HG02970 (cell line): ENCODE data around the gene TYW1.
"Not testable (repeated sequence)": the region's sequence is repeated elsewhere in the genome, so short reads cannot be mapped to it uniquely, and the experiment has no call there.

Source experiments
- ATAC-seq: cut with Tn5 transposase; IDR thresholded peaks from one replicate; pipeline ENCODE4 v1.9.1; 2021; ENCODE audit warnings: mild to moderate bottlenecking, moderate library complexity, moderate number of reproducible peaks; ENCODE audit not compliant: unreplicated experiment, low FRiP score

The TYW1 gene

DNA sequence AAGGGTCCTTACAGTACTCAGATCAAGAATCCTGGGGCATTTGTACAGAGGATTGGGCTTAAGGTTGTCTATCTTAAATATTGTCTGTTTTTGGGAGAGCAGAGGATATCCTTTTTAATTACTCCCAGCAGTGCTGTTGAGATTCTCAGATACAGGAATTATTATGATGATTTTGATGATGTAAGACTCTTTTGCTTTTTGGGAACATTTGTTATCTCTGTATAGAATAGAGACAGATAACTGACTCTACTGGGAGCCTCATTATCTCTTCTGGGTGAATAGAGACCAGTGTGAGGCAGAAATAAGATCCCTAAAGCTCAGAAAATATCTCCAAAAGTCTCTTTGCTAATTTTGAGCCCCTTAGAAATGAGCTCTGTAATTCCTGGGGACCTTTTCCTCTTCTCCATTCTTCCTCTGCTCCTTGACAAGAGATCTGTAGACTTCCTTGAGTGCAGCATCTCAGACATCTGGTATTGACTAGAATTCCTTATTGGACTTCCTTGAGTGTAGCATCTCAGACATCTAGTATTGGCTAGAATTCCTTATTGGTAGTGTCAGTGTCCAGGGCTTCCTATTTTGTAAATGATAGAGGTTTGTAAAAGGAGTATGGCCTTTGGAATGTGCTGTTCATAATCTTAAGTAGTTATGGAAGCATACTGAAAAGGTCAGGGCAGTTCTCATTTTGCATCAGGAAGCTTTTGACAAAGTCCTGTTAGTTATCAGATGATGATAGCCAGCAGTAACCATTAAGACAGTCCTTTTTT, 118.0 kb downstream of the TYW1 start:
- not testable (repeated sequence) for ATAC-seq

DNA sequence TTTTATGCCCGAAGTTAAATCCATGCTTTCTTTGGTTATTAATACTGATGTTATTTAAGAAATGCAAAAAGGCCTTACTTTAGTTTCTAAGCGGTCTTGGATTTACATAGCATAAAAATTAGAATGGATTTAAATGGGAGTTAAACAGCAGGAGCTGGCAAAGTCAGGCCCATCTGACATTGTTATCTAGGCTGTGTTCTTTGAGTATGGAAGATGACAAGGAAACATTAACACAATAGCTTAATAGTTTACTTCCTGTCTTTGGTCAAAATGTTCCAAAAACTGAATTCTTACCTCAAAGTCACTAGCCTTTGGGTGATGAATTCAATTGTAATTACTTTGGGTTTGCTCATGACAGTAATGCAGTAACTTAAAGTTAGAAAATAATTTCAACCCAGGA, 123.9 kb downstream of the TYW1 start:
- not testable (repeated sequence) for ATAC-seq

DNA sequence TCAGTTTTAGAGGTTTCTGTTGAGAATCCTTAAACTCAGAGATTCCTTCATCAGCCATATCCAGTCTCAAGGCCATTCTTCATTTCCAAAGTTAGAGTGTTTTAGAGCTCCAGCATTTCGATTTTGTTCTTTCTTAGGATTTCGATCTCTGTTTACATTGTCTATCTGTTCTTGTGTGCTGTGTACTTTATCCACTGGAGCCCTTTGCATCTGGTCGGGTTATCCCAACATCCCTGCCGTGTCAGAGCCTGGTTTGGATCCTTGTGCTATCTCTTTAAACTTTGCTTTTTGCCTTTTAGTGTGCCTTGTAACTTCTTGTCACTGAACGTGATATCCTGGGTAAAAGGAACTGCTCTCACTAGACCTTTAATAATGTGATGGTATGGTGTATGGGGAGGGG, 131.6 kb downstream of the TYW1 start:
- not testable (repeated sequence) for ATAC-seq

DNA sequence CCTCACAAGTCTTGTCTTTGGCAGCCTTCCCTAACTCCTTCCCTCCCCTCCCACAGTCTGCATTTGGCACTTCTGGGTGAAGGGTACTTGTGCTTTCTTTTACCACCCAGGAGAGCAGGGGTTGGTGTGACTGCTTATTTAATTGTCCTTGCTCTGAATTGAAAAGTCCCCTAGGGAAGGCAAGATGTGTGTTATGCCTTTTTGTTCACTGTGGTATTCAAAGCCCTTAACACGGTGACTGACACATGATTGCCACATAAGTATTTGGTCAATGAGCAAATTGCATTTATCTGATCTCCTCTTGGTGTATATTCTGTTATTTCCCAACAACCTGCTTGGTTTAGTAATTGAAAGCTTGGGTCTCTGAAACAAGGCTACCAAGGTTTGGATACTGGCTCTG, 134.1 kb downstream of the TYW1 start:
- not testable (repeated sequence) for ATAC-seq

DNA sequence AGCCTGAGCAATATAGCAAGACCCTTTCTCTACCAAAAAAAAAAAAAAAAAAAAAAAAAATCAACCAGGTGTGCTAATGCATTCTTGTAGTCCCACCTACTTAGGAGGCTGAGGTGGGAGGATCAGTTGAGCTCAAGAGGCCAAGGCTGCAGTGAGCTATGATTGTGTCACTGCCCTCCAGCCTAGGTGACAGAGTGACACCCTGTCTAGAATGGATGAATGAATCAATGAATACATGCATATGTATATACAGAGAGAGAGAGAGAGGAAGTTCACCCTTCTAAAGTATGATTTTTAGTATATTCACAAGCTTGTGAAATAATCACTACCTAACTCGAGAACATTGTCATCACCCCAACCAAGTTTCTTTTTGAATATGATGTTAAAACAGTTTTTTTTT, 138.3 kb downstream of the TYW1 start:
- ATAC-seq, result not testable (repeated sequence)

GRCh38 chr7:67135617-67136486, 139.2 kb downstream of the TYW1 start:
- not testable (repeated sequence) for ATAC-seq

DNA sequence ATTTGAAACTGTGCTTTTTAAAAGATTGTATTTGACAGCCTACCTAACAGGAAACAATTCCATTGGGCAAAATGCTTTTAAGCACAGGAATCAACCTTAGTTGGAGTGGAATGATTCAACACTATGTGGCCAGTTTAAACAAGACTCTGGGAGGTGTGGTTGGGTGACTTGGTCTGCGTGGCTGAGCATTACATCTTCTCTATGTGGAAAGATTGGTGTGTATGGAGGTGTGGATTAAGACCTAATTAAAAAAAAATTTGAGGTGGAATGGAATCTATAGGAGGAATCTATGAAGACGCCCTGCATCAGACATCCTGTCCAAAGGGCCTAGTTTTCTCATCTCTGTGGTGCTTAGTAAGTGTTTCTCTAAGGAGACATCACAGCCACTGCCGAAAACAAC, 140.9 kb downstream of the TYW1 start:
- ATAC-seq, result not testable (repeated sequence)

- ATAC-seq, result not testable (repeated sequence)
These were observed 143.2 kb downstream of the TYW1 start for GRCh38 chr7:67139876-67140275.

- ATAC-seq, result not testable (repeated sequence)
These were observed 144.4 kb downstream of the TYW1 start for GRCh38 chr7:67141001-67141400.

DNA sequence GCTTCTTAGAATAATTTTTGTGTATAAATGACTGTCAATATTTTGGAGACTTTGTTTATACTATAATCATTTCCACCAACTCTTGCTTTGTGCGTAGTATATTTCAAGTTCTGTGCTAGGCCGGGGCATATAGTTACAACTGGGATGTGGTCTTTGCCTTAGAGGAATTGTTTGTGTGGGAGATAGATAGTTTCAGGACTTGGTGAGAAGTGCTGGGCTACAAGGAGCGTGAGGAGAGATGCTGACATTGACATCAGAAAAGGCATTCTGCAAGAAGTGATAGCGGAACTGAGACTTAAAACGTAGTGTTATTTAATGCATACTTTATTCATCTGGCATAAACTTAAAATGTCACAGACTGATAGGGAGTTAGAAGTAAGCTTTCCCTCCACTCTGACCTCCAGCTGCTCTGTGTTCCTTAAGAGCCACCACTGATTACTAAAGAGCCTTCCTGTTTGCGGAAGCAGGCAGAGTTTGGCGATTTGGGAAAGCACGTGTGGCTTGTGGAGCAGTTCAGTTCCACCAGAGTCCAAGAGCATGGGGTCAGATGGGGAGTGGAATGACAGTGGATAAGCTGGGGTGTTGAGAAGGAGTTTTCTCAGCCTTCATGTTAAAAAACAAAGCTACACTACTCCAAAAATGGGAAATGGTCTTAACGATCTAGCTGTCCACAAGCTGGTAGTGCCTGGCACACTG, 146.6 kb downstream of the TYW1 start:
- not testable (repeated sequence) for ATAC-seq

GRCh38 chr7:67145581-67146193, 149.1 kb downstream of the TYW1 start:
- ATAC-seq, result not testable (repeated sequence)

GRCh38 chr7:67149131-67149530, 152.5 kb downstream of the TYW1 start:
- ATAC-seq, result not testable (repeated sequence)

- not testable (repeated sequence) for ATAC-seq
These were observed 157.7 kb downstream of the TYW1 start for GRCh38 chr7:67154374-67154773.

- ATAC-seq, result not testable (repeated sequence)
These were observed 159.4 kb downstream of the TYW1 start for GRCh38 chr7:67156064-67156463.

DNA sequence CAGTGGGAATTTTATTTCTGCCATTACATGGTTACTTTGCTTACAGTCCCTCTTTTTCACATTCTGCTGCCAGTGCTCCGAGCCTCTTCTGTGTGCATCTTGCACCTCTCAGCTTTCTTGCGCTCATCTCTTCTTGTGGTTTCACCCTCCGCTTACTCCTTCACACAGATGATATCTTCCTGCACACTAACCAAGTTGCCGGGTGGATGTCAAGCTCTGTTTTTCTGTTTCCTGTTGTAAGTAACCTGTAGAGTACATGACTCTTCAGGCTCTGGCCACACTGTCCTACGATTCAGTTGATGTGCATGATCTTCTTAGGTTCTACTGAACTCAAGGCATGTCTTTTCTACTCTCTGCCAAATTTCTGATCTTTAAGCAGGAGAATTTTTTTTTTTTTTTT, 166.7 kb downstream of the TYW1 start:
- not testable (repeated sequence) for ATAC-seq

DNA sequence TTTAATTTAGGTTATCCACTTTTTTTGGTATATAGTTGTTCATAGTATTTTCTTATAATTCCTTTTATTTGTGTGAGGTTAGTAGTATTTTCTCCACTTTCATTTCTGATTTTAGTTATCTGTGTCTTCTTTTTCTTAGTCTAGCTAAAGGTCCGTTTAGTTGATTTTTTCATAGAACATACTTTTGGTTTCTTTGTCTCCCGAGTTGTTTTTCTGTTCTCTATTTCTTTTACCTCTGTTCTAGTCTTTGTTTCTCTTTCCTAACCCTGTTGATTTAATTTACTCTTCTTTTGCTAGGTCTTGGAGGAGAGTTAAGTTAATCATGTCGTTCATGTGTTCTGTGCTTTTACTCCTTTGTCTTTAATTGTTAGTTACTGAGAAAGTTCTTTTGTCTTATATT, 174.5 kb downstream of the TYW1 start:
- not testable (repeated sequence) for ATAC-seq

DNA sequence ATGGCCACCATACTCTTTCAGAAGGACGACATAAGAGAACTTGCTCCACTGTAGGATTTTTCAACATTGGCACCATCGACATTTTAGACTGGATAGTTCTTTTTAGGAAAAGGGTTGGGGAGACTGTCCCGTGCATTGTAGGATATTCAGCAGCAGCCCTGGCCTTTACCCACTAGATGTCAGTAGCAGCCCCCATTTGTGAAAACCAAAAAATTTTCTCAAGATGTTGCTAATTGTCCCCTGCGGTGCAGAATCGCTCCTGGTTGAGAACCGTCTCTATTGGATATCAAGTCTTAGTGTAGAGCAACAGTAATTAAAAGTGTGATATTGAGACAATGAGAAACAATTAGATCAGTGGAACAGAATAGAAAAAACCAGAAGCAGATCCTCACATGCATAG, 180.1 kb downstream of the TYW1 start:
- not testable (repeated sequence) for ATAC-seq

DNA sequence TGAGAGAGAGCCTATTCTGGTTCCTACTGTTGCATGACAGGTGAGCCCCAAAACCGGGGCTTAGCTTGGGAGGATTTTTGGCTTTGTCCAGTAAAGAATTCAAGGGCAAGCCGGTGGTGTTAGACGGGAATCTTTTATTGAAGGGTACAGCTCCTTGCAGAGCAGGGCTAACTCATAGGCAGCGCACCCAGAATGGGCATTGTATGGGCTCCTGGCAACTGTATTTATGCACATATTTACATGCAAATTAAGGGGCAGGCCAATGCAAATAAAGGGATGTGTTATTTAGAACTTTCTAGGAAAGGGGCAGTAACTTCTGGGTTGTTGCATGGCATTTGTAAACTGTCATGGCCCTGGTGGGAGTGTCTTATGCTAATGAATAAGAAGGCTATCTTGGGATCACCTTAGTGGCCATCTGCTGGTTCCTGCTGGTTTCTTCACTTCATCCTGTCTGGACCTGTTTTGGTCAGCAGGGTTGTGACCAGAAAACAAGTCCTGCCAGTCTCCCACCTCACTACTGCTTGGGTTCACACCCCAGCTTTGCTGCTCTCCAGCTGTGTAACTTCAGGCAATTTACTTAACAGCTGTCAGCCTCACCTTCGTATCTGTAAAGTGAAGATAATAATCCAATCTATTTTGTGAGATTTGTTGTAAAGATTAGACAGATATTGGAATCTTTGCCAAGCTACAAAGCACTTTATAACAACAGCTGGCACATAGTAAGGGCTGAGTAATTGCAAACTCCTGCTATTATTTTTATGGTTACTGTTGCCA, 182.5 kb downstream of the TYW1 start:
- not testable (repeated sequence) for ATAC-seq

GRCh38 chr7:67182956-67183750, 186.5 kb downstream of the TYW1 start:
- ATAC-seq, result not testable (repeated sequence)
